Pancreas (tissue), 10 donors: ENCODE results near the gene UBE2J2. TPM values are rescaled to one million over a fixed set of nuclear protein-coding genes. Genes with fewer than 3 reads are reported as not detected.

Experiments used
- ATAC-seq, 4 donors: fragments of 200-7000 bp; cut with Tn5 transposase; one replicate each; pipeline versions ENCODE4 v1.8.0 to v1.9.1; 2020; ENCODE audit warnings: mild to moderate bottlenecking in 4 of 4, moderate library complexity in 4 of 4
- DNase-seq, 6 donors: peaks; one replicate each; pipeline ENCODE4 v3.0.0-alpha.2; 2020
- FAIRE-seq: peaks from 2 replicates; lab custom pipeline; 2012; peaks lifted over from hg19 to GRCh38; lab: Jason Lieb, UNC
- H3K27ac ChIP-seq, 4 donors: fragments of 200-600 bp; sonication (generic); 1 replicate in 3 of 4; 2 replicates in 1 of 4; pipeline versions ENCODE4 v1.5.0 to v1.8.0; 2020
- H3K27me3 ChIP-seq, 4 donors: fragments of 200-600 bp; one replicate each; pipeline ENCODE4 v1.8.0; 2021
- H3K36me3 ChIP-seq, 3 donors: fragments of 200-600 bp; sonication (generic) in 1 of 3; one replicate each; pipeline versions ENCODE4 v1.5.0 to v1.8.0; 2020 to 2021
- H3K4me1 ChIP-seq, 3 donors: fragments of 200-600 bp; one replicate each; pipeline ENCODE4 v1.8.0; 2021
- H3K4me3 ChIP-seq, 4 donors: fragments of 200-600 bp; sonication (generic) in 2 of 4; one replicate each; pipeline versions ENCODE4 v1.5.0 to v1.8.0; 2020 to 2021
- H3K9me3 ChIP-seq, 4 donors: fragments of 200-600 bp; one replicate each; pipeline ENCODE4 v1.8.0; 2021
- CTCF ChIP-seq, 4 donors: fragments of 200-600 bp; sonication (generic) in 3 of 4; IDR thresholded peaks; one replicate each; pipeline versions ENCODE4 v1.5.0 to v1.8.0; 2021; ENCODE audit warnings: antibody characterized with exemption in 4 of 4
- WGBS, 2 donors: extraction: QIAGEN DNeasy Blood & Tissue Kit; methylation state at CpG; one replicate each; pipeline ENCODE4 v1.1.7; 2013; 5-methylcytosine and 5-hydroxymethylcytosine counted together
- intact Hi-C, 3 donors: fragments of 100-400 bp; cut with DNase I; formaldehyde crosslinking; loops; one replicate each; pipeline versions ENCODE4 v1.11.1 to v1.14.2; 2022
- polyA plus RNA-seq, 2 donors: library from polyadenylated mRNA; stranded (reverse); fragments of 200-250 nt; gene quantifications; one replicate each; pipeline ENCODE4 v1.2.3, GENCODE V29; 2013
- total RNA-seq, 6 donors: library from RNA; stranded (reverse); fragmentation: NEBNext Ultra II Directional in 4 of 6; extraction: Animal tissue kit (Norgen Biotek cat#: 25700) in 4 of 6; gene quantifications; one replicate each; pipeline versions ENCODE4 v1.2.1 to v1.2.4, GENCODE V29; 2021 to 2023
- donor health status: healthy with polysubstance abuse.
- donor health status: DM: no; HTN: no; CAD: no; lungs with moderate emphysema.
- donor health status: DM: no; HTN: no; CAD: no.
- donor health status: control.
- donor health status: control.
- donor health status: Bipolar disorder and iron deficiency.
- donor health status: DM: yes; HTN: yes; CAD: no.
- donor health status: DM: no; HTN: no; CAD: no.
- donor health status: DM: no; HTN: no; CAD: no.
- donor health status: DM: yes; HTN: yes; CAD: no.

UBE2J2 gene
- total and polyA plus RNA-seq, 8 donors: 20.8 to 44.5 (median 22.7) TPM

GRCh38 chr1:1221887-1222574 is 51.6 kb downstream of the UBE2J2 start:
- FAIRE-seq: no peak

GRCh38 chr1:1220197-1220596 is 53.5 kb downstream of the UBE2J2 start:
- DNase-seq: no peak
- H3K4me3 ChIP-seq: no peak overlapping the region
- no peaks in the 10 kb centered on the region for H3K4me1 ChIP-seq
- H3K9me3 ChIP-seq: no peaks in the 10 kb centered on the region
- WGBS, 2 donors: 89 to 92% methylated on average over 24 of the region's 24 CpGs
- FAIRE-seq: no peak
- no peaks in the 10 kb centered on the region for H3K27me3 ChIP-seq
- no peak for ATAC-seq
- H3K36me3 ChIP-seq: peaks cover 2 to 47% (median 14%) of the 10 kb centered on the region in 3 donors
- intact Hi-C loops: no loop called here
- no peak overlapping the region for H3K27ac ChIP-seq
- no peak for TF ChIP-seq CTCF (IDR thresholded peaks at IDR 0.05)

More at GRCh38 chr1:1221887-1222574, 51.6 kb downstream of the UBE2J2 start:
- Histone ChIP-seq H3K27ac (no peak overlapping the region), H3K27me3 (no peaks in the 10 kb centered on the region), H3K4me1 (no peaks in the 10 kb centered on the region), H3K4me3 (no peak overlapping the region), H3K36me3 (peaks cover 2 to 42% (median 14%) of the 10 kb centered on the region in 3 donors), H3K9me3 (no peaks in the 10 kb centered on the region)
- DNase-seq (no peak), ATAC-seq (no peak)
- WGBS, 2 donors: 85 to 93% methylated on average over 29 to 30 of the region's 30 CpGs
- intact Hi-C loops: no loop called here
- no peak for TF ChIP-seq CTCF (IDR thresholded peaks at IDR 0.05)

- Histone ChIP-seq H3K27ac (no peak overlapping the region), H3K27me3 (no peaks in the 10 kb centered on the region), H3K4me1 (no peaks in the 10 kb centered on the region), H3K36me3 (peaks cover 0 to 47% (median 14%) of the 10 kb centered on the region in 3 donors), H3K4me3 (no peak overlapping the region), H3K9me3 (no peaks in the 10 kb centered on the region)
- WGBS, 2 donors: 95 to 98% methylated on average over 20 of the region's 20 CpGs
- FAIRE-seq (no peak), ATAC-seq (no peak), DNase-seq (no peak)
- intact Hi-C loops: no loop called here
- no peak for TF ChIP-seq CTCF (IDR thresholded peaks at IDR 0.05)
These were observed 54.3 kb downstream of the UBE2J2 start for GRCh38 chr1:1219341-1219740.

GRCh38 chr1:1218524-1219200 is 55.0 kb downstream of the UBE2J2 start:
- no peak for TF ChIP-seq CTCF (IDR thresholded peaks at IDR 0.05)
- Histone ChIP-seq H3K9me3 (no peaks in the 10 kb centered on the region), H3K4me3 (no peak overlapping the region), H3K27me3 (no peaks in the 10 kb centered on the region), H3K4me1 (no peaks in the 10 kb centered on the region), H3K36me3 (peaks cover 0 to 47% (median 14%) of the 10 kb centered on the region in 3 donors), H3K27ac (no peak overlapping the region)
- intact Hi-C loops: no loop called here
- FAIRE-seq (no peak), DNase-seq (no peak), ATAC-seq (no peak)
- WGBS, 2 donors: 94 to 97% methylated on average over 36 of the region's 36 CpGs
